HG02852 (cell line): ENCODE results near the gene ZDHHC19.
"Not testable (repeated sequence)": the region's sequence is repeated elsewhere in the genome, so short reads cannot be mapped to it uniquely, and the experiment has no call there.

Experiments used
- ATAC-seq: cut with Tn5 transposase; IDR thresholded peaks from one replicate; pipeline ENCODE4 v1.9.1; 2021; ENCODE audit warnings: mild to moderate bottlenecking, moderate library complexity; ENCODE audit not compliant: unreplicated experiment

ZDHHC19 gene

DNA sequence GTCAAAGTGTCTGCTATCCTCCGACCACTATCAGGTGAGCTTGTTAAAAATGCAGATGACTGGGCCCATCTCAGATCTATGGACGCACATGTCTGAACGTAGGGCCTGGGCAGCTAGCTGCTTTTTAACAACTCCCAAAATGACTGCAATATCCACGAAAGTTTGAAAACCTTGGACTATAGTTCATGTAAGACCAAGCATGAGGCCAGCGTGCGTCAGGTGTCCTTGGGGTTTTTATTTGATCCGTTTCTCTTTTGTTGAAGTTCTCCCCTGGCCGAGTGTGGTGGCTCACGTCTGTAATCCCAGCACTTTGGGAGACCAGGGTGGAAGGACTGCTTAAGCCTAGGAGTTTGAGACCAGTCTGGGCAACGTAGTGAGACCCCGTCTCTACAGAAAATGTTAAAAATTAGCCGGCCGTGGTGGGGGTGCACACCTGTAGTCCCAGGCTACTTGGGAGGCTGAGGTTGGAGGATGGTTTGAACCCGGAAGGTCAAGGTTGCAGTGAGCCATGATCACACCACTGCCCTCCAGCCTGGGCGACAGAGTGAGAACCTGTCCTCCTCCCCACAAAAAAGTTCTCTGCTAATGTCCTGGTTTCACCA lies 14.7 kb upstream of the ZDHHC19 start:
- no peak for ATAC-seq

DNA sequence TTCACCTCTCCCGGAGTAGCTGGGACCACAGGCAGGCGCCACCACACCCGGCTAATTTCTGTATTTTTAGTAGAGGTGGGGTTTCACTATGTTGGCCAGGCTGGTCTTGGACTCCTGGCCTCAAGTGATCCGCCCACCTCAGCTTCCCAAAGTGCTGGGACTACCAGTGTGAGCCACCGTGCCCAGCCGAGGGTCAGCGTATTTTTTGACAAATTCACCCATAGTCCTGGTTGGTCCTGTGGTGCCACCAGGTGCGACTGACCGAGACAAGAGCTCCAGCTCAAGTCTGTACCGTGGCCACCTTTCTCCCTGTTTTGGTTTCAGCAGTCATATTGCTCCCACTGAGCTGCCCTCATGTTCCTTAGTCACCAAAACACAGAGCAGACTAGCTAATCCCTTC lies 13.9 kb upstream of the ZDHHC19 start:
- ATAC-seq: no peak

DNA sequence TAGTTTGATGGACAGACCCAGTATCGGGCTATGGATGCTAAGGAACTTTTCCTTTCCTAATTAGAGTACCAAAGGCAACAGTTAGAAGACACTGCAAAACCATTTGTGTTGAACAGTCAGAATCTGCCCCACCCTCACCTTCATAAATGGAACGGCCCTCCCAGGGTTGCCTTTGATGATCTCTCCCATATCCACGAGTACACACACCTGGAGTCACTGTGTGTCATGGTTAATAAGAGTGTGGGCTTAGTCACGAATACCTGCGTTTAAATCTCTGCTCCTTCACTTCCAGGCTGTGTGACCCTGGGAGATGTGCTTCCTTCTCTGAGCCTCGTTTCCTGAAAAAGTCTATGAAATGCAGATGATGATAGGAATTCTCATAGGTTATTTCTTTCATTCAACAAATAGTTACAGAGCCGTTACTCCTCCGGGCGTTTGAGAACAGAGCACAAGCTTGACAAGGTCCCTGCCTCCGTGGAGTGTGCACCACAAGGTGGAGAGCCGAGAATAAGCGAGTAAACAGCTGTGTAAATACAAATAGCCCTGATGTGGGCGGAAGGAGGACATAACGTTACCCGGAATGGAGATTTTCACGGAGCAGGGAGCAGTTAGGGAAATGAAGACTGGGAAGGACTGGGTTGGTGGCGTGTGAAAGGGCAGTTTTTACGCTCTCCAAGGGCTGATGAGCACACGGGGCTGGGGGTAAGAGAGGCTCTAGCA lies 11.8 kb upstream of the ZDHHC19 start:
- ATAC-seq: no peak

DNA sequence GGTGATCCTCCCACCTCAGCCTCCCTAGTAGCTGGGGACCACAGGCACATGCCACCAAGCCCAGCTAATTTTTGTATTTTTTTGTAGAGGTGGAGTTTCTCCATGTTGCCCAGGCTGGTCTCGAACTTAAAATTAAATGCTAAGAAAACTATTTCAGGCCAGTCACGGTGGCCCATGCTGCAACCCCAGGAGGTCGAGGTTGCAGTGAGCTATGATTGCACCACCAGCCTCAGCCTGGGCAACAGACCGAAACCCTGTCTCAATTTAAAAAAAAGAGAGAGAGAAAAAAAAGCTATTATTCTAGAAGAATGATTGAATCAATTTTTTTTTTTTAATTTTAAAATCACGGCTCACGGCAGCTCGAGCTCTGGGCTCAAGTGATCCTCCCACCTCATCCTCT lies 9.8 kb upstream of the ZDHHC19 start:
- ATAC-seq: no peak

DNA sequence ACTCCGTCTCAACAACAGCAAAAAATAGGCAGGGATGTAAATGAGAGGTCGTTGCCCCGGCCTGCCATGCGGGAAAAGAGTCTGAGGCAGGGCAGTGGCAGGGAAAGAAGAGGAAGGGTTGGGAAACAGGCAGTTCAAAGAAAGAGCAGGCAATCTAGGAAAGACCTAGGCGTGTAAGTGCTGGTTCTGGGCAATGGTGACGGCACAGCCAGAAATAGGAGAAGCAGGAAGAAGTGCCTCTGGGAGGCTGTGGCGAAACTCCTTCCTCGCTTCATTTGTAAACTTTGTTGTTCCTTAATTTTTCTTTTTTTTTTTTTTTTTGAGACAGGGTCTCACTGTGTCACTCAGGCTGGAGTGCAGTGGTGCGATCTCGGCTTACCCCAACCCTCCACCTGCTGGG lies 9.4 kb upstream of the ZDHHC19 start:
- no peak for ATAC-seq

DNA sequence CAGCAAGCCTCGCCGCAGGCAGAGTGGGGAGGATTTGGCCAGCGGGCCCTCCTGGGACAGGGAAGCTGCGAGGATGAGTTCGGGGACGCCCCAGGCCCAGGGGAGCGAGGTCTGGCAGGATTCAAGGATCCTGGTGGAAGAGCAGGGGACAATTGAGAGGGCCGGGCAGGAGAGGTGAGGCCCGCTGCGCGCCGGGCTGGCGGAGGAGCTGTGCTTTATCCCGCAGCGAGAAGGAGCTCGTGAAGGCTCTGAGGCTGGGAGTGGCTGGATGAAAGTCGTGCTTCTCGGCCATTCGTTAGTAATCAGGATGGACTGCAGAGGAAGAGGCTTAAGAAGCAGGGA lies 8.7 kb upstream of the ZDHHC19 start:
- ATAC-seq: no peak

DNA sequence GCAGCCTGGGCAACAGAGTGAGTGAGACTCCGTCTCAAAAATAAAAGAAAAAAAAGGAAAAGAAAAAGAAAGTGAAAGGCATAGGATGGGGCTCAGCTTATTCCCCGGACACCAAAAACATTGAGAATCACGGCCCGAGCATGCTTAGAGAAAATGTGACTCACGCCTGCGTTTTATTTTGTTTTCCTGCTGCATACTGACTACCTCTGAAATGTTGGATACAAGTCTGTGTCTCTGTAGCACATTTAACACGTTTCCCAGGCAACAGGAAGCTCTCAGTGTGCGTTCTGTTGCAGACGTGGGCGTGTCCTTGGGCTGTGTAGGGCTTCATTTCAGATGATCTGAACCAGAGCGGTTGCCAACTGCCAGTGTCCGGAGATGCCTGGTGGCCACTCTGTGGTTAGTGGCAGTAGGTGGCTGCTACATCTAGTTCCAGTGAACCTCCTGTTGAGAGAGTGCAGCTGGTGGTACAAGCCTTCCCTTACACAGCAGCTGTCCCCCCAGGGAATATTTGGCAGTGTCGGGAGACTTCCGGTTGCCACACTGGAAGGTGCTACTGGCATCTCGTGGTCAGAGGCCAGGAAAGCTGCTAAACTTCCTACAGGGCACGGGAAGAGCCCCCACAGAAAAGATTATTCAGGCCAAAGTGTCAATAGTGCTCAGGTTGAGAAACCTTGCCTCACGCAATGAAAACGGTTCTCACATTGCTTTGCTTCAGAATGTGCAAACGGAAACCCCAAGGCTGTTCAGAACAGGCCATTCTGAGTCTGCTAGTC lies 8.2 kb upstream of the ZDHHC19 start:
- ATAC-seq: peak; percentile 65

DNA sequence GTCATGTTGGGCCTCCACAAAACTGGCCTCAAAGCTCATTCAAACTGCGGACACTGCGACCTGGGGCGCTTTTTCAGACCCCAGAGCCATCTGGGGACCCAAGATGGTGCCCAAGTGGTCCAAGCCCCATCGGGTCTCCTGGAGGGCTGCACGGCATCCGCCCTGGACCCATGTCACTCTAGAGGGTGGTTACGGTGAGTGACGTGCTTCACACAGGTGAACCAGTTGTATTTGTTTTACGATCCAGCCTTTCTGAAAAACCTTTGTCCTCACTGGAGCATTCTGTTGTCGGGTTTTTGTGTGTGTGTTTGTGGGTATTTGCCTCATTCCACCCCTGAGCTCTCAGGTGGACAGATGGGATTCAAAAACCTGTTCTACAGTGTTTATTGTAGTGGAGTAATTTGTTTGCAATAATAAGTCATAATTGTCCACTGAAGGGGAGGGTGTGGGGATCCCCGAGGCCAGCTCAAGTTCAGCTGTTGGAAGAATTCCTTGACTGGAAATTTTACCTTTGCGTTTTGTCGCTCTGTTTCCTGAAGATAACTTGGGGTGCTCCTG lies 7.0 kb upstream of the ZDHHC19 start:
- no peak for ATAC-seq

DNA sequence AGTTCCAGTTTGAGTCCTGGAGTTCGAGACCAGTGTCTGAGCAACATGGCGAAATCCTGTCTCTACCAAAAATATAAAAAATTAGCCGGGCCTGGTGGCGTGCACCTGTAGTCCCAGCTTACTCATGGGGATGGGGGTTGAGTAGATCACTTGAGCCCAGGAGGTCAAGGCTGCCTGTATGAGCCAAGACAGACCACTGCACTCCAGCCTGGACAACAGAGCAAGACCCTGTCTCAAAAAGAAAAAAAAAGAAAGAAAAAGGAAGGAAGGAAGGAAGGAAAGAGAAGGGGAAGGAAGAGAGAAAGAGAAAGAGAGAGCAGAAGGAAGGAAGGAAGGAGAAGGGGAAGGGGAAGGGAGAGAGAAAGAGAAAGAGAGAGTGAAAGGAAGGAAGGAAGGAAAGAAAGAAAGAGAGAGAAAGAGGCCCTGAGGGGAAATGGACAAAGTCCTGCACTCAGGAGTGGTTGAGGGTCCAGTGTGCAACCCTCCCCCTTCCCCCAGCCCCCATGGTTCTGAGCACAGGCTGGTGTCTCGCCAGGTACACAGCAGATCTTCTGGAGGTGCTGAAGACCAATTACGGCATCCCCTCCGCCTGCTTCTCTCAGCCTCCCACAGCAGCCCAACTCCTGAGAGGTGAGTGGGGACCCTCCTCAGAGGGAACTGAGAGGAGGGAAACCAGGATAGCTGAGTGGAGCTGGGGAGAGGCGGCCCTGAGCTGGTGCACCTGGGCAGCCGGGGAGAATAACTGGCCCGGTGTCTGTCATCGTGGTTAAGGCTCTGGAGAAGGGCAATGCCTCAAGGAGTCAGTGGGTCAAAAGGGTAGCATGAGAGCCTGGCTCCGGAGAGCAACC lies 6.3 kb upstream of the ZDHHC19 start:
- no peak for ATAC-seq

DNA sequence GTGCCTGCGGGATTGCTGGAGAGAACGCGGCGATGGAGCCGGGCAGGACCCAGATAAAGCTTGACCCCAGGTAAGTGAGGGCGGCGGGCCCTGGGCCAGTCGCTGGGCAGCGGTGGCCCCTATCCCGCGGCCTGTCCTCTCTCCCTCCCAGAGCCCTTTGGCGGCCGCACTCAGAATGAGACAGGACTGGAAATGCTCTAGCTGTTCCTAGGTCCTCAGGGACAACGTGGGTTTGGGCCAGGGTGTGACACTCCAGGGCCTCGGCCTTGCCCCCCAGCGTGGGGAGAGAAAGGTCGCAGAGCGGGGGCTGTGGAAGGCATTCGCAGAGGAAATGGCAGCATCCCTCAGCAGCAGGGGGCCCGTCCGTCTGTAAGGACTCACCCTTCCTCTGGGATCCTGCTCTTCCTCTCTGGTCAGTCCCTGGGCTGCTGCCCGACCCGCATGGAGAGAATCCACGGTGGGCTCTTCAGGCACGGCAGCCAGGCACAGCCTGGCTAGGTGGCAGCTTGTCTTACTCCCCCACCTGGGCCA lies 5.5 kb upstream of the ZDHHC19 start:
- ATAC-seq: no peak

DNA sequence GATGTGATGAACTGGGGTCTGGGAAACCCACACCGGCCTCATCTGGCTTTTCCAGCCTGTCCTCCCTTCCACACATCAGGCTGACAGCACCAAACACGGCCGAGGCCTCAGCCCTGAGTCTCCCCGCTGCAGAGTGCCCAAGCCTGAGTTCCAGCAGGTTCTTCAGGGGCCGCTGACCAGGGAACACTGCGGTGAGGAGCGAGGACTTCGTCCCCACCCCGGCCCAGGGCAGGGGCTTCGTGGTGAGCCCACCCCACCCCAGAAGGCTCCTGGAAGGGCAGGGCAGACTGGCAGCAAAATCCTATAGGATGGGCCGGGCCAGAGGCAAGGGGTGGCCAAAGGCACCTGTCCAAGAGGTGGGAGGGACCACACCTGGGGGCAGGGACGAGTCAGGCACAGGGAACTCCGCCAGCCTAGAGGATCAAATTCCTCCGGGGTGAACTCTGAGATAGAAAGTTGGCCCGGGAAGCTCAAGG lies 4.9 kb upstream of the ZDHHC19 start, which contains the start of gene SLC51A:
SLC51A (plus strand) TSS at position 446 of the 476 bp plus-strand sequence. CDS start 179 bp downstream, outside the sequence.
- ATAC-seq: no peak

DNA sequence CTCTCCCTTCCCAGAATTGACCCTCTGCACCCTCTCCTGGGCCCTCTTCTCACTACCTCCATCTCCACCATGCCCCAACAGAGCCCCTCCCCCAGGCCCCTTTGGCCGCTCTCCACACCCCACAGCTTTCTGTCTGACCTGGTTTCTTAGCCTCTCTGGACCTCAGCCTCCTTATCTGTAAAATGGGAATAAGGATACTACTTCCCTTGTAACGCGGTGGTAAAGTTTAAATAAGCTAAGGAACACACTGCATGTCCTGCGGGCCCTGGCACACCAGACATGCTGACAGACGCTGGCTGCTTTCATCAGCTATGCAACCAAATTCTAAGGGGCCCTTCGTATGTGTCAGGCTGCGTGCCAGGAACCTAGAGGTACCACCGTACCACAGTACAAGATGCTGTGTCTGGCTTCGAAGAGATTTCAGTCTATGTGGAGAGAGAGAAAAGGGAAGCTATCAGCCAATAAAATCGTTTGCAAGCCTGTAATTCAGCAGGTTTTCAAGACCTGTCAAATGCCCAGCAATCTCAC lies 4.4 kb upstream of the ZDHHC19 start:
- no peak for ATAC-seq

DNA sequence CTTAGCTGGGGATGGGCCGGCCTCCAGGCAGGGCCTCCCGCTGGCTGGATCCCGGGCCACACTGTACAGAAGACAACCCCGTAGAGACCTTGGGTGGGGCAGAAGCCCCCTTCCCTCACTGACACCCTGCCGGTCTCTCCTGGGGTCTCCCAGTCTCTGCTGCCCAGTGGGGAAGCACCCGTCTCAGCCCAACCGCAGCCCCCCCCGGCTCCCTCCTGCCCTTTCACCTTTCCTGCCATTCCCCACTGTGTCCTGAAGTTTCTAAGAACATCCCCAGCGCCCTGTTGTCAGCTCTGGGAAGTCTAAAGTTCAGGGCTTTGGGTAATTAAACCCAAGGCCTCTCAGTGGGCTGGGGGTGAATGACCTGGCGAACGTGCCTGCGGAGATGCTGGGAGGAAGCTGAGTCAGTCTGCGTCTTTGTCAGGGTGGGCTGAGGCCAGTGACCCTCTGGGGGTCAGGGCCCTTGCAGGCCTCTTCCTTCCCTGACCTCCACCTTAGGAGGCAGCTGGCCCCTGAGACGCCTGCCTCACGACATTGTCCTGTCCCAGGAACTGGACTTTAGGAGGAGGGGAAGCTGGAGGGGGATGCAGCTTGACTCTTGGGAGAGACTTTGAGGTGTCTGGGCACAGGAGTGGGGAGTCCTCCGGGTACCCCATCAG lies 3.7 kb upstream of the ZDHHC19 start:
- no peak for ATAC-seq

DNA sequence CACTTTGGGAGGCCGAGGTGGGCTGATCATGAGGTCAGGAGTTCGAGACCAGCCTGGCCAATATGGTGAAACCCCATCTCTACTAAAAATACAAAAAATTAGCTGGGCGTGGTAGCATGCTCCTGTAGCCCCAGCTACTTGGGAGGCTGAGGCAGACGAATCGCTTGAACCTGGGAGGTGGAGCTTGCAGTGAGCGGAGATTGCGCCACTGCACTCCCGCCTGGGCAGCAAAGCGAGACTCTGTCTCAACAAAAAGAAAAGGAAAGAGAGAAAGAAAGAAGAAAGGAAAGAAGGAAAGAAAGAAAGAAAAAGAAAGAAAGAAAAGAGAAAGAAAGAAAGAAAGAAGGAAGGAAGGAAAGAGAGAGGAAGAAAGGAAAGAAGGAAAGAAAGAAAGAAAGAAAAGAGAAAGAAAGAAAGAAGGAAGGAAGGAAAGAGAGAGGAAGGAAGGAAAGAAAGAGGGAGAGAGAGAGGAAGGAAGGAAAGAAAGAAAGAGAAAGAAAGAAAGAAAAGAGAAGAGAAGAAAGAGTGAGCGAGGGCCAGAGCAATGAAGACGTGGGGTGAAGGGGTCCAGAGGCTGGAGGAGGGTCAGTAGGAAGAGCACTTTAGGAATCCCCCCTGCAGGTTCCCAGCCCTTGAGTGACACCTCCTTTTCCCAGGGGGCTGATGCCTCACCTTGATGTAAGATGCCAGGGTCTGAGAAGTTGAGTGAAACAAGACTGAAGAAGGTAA lies 1.1 kb downstream of the ZDHHC19 start:
- ATAC-seq: not testable (repeated sequence)

DNA sequence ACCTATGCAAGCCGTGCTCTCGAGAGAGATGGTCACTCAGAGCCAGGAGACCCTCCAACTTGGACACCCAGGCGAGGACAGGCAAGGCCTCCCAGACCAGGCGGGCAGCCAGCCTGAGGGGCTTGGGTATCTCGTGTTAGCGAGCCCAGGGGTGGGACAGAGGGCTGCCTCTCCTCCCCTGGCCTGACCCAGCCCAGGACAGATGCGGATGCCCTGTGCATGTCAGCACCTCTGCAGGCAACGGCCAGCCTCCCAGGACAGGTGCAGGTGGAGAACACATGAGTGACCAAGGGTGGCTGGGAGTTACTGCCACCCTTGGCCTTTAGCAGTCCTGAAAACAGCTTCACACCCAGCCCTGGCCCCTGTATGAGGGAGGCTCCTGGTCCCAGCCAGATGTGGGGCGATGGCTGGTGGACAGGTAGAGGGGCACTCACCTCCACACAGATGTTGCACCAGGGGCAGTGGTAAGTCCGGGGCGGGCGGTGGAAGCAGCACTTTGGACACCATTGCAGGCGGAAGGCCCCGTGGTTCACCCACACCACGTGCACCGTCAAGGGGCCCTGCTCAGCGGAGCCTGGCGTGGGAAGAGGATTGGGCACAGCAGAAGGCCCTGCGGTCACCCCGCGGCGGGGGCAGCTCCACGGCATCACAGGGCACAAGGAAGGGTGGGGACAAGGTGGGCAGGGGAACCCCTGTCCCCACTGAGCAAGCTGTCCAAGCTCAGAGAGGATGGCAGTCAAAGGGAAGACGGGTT lies 2.1 kb downstream of the ZDHHC19 start:
- ATAC-seq: no peak

DNA sequence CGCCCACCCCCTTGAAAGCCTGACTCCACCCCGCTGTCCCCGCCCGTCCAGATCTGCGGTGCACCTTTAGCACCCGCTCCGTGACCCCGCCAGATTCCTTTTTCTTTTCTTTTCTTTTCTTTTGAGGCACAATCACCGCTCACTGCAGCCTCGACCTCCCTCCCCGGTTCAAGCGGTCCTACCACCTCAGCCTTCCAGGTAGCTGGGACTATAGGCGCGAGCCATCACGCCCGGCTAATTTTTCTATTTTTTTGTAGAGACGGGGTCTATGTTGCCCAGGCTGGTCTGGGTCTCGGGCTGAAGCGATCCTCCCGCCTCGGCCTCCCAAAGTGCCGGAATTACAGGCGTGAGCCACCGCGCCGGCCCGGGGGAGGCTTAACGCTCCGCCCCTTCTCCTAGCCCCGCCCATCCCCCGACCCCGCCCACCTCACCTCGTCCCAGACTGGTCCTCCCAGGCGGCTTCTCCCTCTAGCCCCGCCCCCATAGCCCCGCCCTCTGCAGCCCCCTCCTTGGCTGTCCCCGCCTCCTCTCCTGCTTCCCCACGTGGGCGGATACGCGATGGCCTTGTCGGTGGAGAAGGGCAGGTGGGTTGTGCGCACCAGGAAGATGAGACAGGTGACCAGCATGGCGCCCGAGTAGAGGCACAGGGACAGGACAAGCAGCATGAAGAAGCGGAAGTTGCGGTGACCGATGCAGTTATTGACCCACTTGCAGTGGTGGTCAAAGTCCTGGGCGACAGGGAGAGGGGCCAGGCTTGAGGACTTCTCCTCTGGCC lies 3.2 kb downstream of the ZDHHC19 start:
- no peak for ATAC-seq

DNA sequence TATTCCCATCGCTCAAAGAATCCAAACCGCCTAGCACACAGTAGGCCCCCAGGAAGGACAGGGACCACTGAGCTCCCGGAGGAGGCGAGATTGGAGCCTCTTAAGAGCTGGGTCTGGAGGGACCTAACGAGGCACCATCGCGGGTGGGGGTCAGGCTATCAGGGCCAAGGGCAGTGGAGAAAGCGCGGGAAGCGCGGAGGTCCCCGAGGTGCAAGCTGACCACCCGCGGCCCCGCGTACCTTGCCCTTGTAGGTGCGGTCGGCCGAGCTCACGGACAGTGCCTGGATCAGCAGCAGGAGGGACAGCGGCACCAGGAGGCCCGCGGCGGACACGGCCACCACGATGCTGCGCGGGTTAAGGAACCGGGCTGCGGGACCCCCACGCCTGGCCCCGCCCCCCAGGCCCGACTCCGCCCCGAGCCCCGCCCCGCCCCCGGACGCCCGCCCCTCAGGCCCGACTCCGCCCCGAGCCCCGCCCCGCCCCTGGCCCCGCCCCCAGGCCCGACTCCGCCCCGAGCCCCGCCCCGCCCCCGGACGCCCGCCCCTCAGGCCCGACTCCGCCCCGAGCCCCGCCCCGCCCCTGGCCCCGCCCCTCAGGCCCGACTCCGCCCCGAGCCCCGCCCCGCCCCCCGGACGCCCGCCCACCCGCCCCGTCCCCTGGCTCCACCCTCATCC lies 3.9 kb downstream of the ZDHHC19 start:
- ATAC-seq: no peak
